Measurements from ENCODE around the gene RMRP. TPM values are rescaled to one million over a fixed set of nuclear protein-coding genes. Genes with fewer than 3 reads are reported as not detected.

The RMRP gene
- polyA plus RNA-seq, 1 of the 3 experiments (the other 2 are of a cell fraction): 64.9 TPM

DNA sequence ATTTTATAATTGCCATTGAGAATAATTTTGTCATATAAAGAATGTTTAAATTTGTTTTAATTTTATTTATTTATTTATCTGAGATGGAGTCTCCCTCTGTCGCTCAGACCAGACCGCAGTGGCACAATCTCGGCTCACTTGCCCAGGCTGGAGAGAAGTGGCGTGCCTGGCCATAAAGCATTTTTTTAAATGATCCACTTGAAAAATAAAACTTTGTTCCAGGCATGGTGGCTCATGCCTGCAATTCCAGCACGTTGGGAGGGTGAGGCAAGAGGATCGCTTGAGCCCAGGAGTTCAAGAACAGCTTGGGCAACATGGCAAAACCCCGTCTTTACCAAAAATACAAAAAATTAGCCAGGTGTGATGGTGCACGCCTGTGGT, 5.0 kb downstream of the RMRP start:
- no peak for TF ChIP-seq SIN3A (IDR thresholded peaks at IDR 0.05; ENCODE audit: borderline replicate concordance, low read depth, low read length)
- TF ChIP-seq, protein P1, sequence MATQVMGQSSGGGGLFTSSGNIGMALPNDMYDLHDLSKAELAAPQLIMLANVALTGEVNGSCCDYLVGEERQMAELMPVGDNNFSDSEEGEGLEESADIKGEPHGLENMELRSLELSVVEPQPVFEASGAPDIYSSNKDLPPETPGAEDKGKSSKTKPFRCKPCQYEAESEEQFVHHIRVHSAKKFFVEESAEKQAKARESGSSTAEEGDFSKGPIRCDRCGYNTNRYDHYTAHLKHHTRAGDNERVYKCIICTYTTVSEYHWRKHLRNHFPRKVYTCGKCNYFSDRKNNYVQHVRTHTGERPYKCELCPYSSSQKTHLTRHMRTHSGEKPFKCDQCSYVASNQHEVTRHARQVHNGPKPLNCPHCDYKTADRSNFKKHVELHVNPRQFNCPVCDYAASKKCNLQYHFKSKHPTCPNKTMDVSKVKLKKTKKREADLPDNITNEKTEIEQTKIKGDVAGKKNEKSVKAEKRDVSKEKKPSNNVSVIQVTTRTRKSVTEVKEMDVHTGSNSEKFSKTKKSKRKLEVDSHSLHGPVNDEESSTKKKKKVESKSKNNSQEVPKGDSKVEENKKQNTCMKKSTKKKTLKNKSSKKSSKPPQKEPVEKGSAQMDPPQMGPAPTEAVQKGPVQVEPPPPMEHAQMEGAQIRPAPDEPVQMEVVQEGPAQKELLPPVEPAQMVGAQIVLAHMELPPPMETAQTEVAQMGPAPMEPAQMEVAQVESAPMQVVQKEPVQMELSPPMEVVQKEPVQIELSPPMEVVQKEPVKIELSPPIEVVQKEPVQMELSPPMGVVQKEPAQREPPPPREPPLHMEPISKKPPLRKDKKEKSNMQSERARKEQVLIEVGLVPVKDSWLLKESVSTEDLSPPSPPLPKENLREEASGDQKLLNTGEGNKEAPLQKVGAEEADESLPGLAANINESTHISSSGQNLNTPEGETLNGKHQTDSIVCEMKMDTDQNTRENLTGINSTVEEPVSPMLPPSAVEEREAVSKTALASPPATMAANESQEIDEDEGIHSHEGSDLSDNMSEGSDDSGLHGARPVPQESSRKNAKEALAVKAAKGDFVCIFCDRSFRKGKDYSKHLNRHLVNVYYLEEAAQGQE (IDR thresholded peaks at IDR 0.05; ENCODE audit: low read depth, low read length): no peak
- TF ChIP-seq EP300 (IDR thresholded peaks at IDR 0.05; ENCODE audit: borderline replicate concordance in 1 of 2, low read depth in 1 of 2, low read length in 1 of 2): no peak
- TF ChIP-seq, protein P2, sequence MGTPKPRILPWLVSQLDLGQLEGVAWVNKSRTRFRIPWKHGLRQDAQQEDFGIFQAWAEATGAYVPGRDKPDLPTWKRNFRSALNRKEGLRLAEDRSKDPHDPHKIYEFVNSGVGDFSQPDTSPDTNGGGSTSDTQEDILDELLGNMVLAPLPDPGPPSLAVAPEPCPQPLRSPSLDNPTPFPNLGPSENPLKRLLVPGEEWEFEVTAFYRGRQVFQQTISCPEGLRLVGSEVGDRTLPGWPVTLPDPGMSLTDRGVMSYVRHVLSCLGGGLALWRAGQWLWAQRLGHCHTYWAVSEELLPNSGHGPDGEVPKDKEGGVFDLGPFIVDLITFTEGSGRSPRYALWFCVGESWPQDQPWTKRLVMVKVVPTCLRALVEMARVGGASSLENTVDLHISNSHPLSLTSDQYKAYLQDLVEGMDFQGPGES (IDR thresholded peaks at IDR 0.05; ENCODE audit: low read depth, low read length): no peak
- TF ChIP-seq, protein P3, sequence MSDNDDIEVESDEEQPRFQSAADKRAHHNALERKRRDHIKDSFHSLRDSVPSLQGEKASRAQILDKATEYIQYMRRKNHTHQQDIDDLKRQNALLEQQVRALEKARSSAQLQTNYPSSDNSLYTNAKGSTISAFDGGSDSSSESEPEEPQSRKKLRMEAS (IDR thresholded peaks at IDR 0.05; ENCODE audit: low read depth): no peak
- TF ChIP-seq FOXJ3 (CRISPR knock-in tag; IDR thresholded peaks at IDR 0.05): no peak
- no peak for TF ChIP-seq TCF12 (IDR thresholded peaks at IDR 0.05)
- TF ChIP-seq, protein P4, sequence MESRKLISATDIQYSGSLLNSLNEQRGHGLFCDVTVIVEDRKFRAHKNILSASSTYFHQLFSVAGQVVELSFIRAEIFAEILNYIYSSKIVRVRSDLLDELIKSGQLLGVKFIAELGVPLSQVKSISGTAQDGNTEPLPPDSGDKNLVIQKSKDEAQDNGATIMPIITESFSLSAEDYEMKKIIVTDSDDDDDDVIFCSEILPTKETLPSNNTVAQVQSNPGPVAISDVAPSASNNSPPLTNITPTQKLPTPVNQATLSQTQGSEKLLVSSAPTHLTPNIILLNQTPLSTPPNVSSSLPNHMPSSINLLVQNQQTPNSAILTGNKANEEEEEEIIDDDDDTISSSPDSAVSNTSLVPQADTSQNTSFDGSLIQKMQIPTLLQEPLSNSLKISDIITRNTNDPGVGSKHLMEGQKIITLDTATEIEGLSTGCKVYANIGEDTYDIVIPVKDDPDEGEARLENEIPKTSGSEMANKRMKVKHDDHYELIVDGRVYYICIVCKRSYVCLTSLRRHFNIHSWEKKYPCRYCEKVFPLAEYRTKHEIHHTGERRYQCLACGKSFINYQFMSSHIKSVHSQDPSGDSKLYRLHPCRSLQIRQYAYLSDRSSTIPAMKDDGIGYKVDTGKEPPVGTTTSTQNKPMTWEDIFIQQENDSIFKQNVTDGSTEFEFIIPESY (IDR thresholded peaks at IDR 0.05; ENCODE audit: borderline replicate concordance, low read depth): no peak
- no peak for TF ChIP-seq NRF1 (IDR thresholded peaks at IDR 0.05; ENCODE audit: low read depth, low read length)
- TF ChIP-seq MEF2A (IDR thresholded peaks at IDR 0.05; ENCODE audit: borderline replicate concordance, low read depth): no peak
- no peak for TF ChIP-seq TAF1 (IDR thresholded peaks at IDR 0.05; ENCODE audit: borderline replicate concordance, low read depth, low read length)
- no peak for TF ChIP-seq RXRA (IDR thresholded peaks at IDR 0.05; ENCODE audit: borderline replicate concordance, low read depth)
- TF ChIP-seq GABPA (IDR thresholded peaks at IDR 0.05; ENCODE audit: low read depth): no peak
- no peak for TF ChIP-seq NFIC (IDR thresholded peaks at IDR 0.05; ENCODE audit: borderline replicate concordance)
- Histone ChIP-seq H3K9ac (no peak overlapping the region), H3K27me3 (ENCODE audit: insufficient read depth) (no peaks in the 10 kb centered on the region), H3K79me2 (ENCODE audit: insufficient read depth) (no peaks in the 10 kb centered on the region), H3K4me1 (ENCODE audit: control insufficient read depth in 1 of 2, insufficient read depth in 2 of 2, low read depth in 1 of 2, low read length in 1 of 2) (peaks cover 0 to 6% of the 10 kb centered on the region in 2 experiments; a peak in 2 of 4 replicates), H3K9me2 (no peaks in the 10 kb centered on the region), H3K4me3 (ENCODE audit: low read depth in 2 of 2, low read length in 1 of 2) (no peak overlapping the region), H3K27ac (ENCODE audit: low read depth in 2 of 2, low read length in 1 of 2) (no peak overlapping the region), H3K9me3 (no peaks in the 10 kb centered on the region), H2AFZ (ENCODE audit: low read depth) (no peak overlapping the region), H3K4me2 (no peak overlapping the region), H3F3A (replicated peaks; ENCODE audit: insufficient read depth) (peaks cover 9% of the 10 kb centered on the region), H3K36me3 (replicated peaks in 1 of 2; ENCODE audit: control insufficient read depth in 1 of 2, insufficient read depth in 2 of 2, low read length in 1 of 2) (no peaks in the 10 kb centered on the region), H4K20me1 (ENCODE audit: insufficient read depth) (no peaks in the 10 kb centered on the region)
- CTCF ChIA-PET: no interaction called here
- DNase-seq: no peak
- WGBS (ENCODE audit: low lambda C conversion rate): 78% methylated on average over 8 of the region's 8 CpGs
- POLR2A ChIA-PET: no interaction called here
